Endothelial cell of umbilical vein (primary cell): ENCODE measurements around the gene WDR7.

Source experiments
- EZH2 ChIP-seq: IDR thresholded peaks from 2 replicates; pipeline ENCODE4 v1.6.1; 2012; ENCODE audit warnings: borderline replicate concordance, low read depth, mild to moderate bottlenecking, moderate library complexity, low read length, inconsistent platforms; ENCODE audit not compliant: severe bottlenecking
- GATA2 ChIP-seq: IDR thresholded peaks from 2 replicates; pipeline ENCODE4 v1.7.0; 2011; ENCODE audit warnings: low read depth, mild to moderate bottlenecking, moderate library complexity, mixed read lengths, low read length; ENCODE audit not compliant: insufficient read length, insufficient read depth
- JUN ChIP-seq: IDR thresholded peaks from 2 replicates; pipeline ENCODE4 v1.6.1; 2011; ENCODE audit warnings: borderline replicate concordance, low read depth; ENCODE audit not compliant: insufficient read length, insufficient read depth
- POLR2A ChIP-seq: IDR thresholded peaks from 2 replicates; pipeline ENCODE4 v1.6.1; 2012; ENCODE audit warnings: low read depth, mild to moderate bottlenecking, control low read depth, low read length
- POLR2AphosphoS5 ChIP-seq: IDR thresholded peaks from 2 replicates; pipeline ENCODE4 v1.6.1; 2012; ENCODE audit warnings: low read depth, mild to moderate bottlenecking, control low read depth, low read length, moderate library complexity; ENCODE audit not compliant: insufficient read depth
- TF ChIP-seq, protein P1 (sequence below), 2 donors: IDR thresholded peaks; 1 replicate in 1 of 2; 2 replicates in 1 of 2; pipeline ENCODE4 v1.5.1; 2011; ENCODE audit warnings: low read length in 2 of 2, mild to moderate bottlenecking in 2 of 2, moderate library complexity in 2 of 2, control low read depth in 1 of 2, inconsistent platforms in 1 of 2, low read depth in 1 of 2; ENCODE audit not compliant: insufficient read depth in 1 of 2; ENCODE audit errors: extremely low read depth in 1 of 2
- TF ChIP-seq, protein P2 (sequence below): IDR thresholded peaks from 2 replicates; pipeline ENCODE4 v1.6.1; 2011; ENCODE audit not compliant: insufficient read depth, insufficient read length

DNA sequence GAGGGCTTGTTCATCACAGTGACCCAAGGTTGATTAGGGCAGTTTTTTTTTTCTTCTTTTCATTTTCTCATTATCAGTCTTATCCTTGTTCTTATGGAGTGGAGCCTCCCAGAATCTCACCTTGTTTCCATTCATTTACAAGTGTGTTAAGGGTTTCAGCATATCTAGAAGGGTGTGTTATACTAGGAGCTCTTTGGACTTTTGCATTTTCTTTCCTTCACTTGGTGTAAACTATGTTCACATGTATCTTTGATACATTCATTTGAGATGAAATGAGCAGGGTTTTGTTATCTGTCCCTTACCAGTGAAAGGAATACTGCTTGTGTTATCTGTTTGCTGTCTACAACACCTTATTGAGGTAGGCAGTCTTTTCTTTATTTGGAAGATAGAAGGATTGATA is 96.7 kb downstream of the WDR7 start:
- no peak for TF ChIP-seq POLR2A
- TF ChIP-seq GATA2 = no peak
- TF ChIP-seq, protein P1, sequence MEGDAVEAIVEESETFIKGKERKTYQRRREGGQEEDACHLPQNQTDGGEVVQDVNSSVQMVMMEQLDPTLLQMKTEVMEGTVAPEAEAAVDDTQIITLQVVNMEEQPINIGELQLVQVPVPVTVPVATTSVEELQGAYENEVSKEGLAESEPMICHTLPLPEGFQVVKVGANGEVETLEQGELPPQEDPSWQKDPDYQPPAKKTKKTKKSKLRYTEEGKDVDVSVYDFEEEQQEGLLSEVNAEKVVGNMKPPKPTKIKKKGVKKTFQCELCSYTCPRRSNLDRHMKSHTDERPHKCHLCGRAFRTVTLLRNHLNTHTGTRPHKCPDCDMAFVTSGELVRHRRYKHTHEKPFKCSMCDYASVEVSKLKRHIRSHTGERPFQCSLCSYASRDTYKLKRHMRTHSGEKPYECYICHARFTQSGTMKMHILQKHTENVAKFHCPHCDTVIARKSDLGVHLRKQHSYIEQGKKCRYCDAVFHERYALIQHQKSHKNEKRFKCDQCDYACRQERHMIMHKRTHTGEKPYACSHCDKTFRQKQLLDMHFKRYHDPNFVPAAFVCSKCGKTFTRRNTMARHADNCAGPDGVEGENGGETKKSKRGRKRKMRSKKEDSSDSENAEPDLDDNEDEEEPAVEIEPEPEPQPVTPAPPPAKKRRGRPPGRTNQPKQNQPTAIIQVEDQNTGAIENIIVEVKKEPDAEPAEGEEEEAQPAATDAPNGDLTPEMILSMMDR (IDR thresholded peaks at IDR 0.05; ENCODE audit: extremely low read depth in 1 of 2, insufficient read depth in 1 of 2, low read depth in 1 of 2, low read length in 2 of 2) = no peak
- no peak for TF ChIP-seq POLR2AphosphoS5
- TF ChIP-seq, protein P2, sequence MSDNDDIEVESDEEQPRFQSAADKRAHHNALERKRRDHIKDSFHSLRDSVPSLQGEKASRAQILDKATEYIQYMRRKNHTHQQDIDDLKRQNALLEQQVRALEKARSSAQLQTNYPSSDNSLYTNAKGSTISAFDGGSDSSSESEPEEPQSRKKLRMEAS = no peak
- TF ChIP-seq JUN = no peak
- TF ChIP-seq EZH2 = no peak
